ENCODE data around the gene ATP6V1B1. TPM values are rescaled to one million over a fixed set of nuclear protein-coding genes. Genes with fewer than 3 reads are reported as not detected.

ATP6V1B1 gene
- total and polyA plus RNA-seq, 7 donors = 0.10 to 0.70 (median 0.38) TPM; not detected in 2

GRCh38 chr2:70918016-70918415 lies 17.7 kb upstream of the ATP6V1B1 start:
- DNase-seq (peak in 1 of 2 donors; percentile 31), ATAC-seq (no peak)
- no peaks in the 10 kb centered on the region for H3K4me1 ChIP-seq
- H3K4me3 ChIP-seq = no peak overlapping the region
- intact Hi-C loops (cut with DNase I) = no loop called here
- WGBS, 3 donors = 72 to 83% (median 73%) methylated on average over 2 of the region's 2 CpGs
- H3K9me3 ChIP-seq = no peaks in the 10 kb centered on the region
- TF ChIP-seq CTCF (IDR thresholded peaks at IDR 0.05) = no peak
- H3K36me3 ChIP-seq (ENCODE audit: insufficient read depth in 1 of 2, low read depth in 1 of 2) = no peaks in the 10 kb centered on the region
- H3K27ac ChIP-seq = no peak overlapping the region
- H3K27me3 ChIP-seq (ENCODE audit: insufficient read depth in 3 of 3, low read length in 2 of 3) = peaks cover 0 to 2% (median 0%) of the 10 kb centered on the region in 3 donors

GRCh38 chr2:70919672-70920366 lies 15.9 kb upstream of the ATP6V1B1 start:
- DNase-seq (peak; percentile 75 to 84), ATAC-seq (peak; percentile 87 to 94 (median 92))
- Histone ChIP-seq H3K27me3 (ENCODE audit: insufficient read depth in 3 of 3, low read length in 2 of 3) (no peaks in the 10 kb centered on the region), H3K9me3 (no peaks in the 10 kb centered on the region), H3K36me3 (ENCODE audit: insufficient read depth in 1 of 2, low read depth in 1 of 2) (no peaks in the 10 kb centered on the region), H3K4me1 (no peaks in the 10 kb centered on the region), H3K27ac (no peak overlapping the region), H3K4me3 (no peak overlapping the region)
- 39 to 40% (median 39%) methylated on average over 16 of the region's 16 CpGs for WGBS, 3 donors
- intact Hi-C loops (cut with DNase I) = loop anchor here (2.0 kb wide), 2 partner anchors 49 to 51 kb away; no protein-coding TSS in a partner anchor
- peak; percentile 80 for TF ChIP-seq CTCF (IDR thresholded peaks at IDR 0.05)

- Histone ChIP-seq H3K4me3 (no peak overlapping the region), H3K27ac (no peak overlapping the region), H3K9me3 (no peaks in the 10 kb centered on the region), H3K36me3 (ENCODE audit: insufficient read depth in 1 of 2, low read depth in 1 of 2) (no peaks in the 10 kb centered on the region), H3K27me3 (ENCODE audit: insufficient read depth in 3 of 3, low read length in 2 of 3) (no peaks in the 10 kb centered on the region), H3K4me1 (no peaks in the 10 kb centered on the region)
- DNase-seq = peak in 1 of 2 donors; percentile 36
- no peak for ATAC-seq
- TF ChIP-seq CTCF (IDR thresholded peaks at IDR 0.05) = no peak
- intact Hi-C loops (cut with DNase I) = loop anchor here (2.0 kb wide), 2 partner anchors 50 to 52 kb away; no protein-coding TSS in a partner anchor
- WGBS, 3 donors = 93 to 98% (median 94%) methylated on average over 3 of the region's 3 CpGs
These were observed 15.4 kb upstream of the ATP6V1B1 start for GRCh38 chr2:70920367-70920715.

GRCh38 chr2:70921031-70921430 lies 14.7 kb upstream of the ATP6V1B1 start:
- no peaks in the 10 kb centered on the region for H3K9me3 ChIP-seq
- no peaks in the 10 kb centered on the region for H3K4me1 ChIP-seq
- WGBS, 3 donors = 97 to 98% (median 97%) methylated on average over 12 of the region's 12 CpGs
- no peak overlapping the region for H3K4me3 ChIP-seq
- intact Hi-C loops (cut with DNase I) = loop anchor here (2.0 kb wide), 2 partner anchors 50 to 52 kb away; no protein-coding TSS in a partner anchor
- H3K27ac ChIP-seq = no peak overlapping the region
- peak in 1 of 2 donors; percentile 41 for DNase-seq
- no peak for TF ChIP-seq CTCF (IDR thresholded peaks at IDR 0.05)
- ATAC-seq = no peak
- no peaks in the 10 kb centered on the region for H3K36me3 ChIP-seq (ENCODE audit: insufficient read depth in 1 of 2, low read depth in 1 of 2)
- no peaks in the 10 kb centered on the region for H3K27me3 ChIP-seq (ENCODE audit: insufficient read depth in 3 of 3, low read length in 2 of 3)

Data from psoas muscle (tissue), 8 donors.